NCI-H1436 treated with DMSO at 0.1 percent for 48 hours (cell line): ENCODE results near the gene SH2D3C.
"Not testable (repeated sequence)": the region's sequence is repeated elsewhere in the genome, so short reads cannot be mapped to it uniquely, and the experiment has no call there.

Experiments
- DNase-seq: peaks from one replicate; lab custom pipeline; 2025; lab: John Stamatoyannopoulos, UW

SH2D3C gene

GRCh38 chr9:127783111-127784008, 4.9 kb upstream of the SH2D3C start:
- no peak for DNase-seq

DNA sequence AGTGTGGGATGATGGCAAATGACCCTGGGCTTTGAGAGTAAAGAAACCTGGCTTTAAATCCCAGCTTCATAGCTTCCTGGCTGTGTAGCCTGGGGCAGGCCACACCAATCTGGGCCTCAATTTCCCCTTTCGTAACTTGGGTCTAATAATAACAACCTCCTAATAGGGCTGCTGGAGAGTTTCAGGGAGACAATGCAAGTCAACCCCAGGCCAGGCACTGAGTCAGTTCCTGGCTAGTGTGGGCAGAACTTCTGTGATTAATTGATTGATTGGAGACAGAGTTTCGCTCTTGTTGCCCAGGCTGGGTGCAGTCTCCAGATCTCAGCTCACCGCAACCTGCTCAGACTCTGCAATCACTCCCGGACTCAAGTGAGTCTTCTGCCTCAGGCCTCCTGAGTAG, 3.3 kb upstream of the SH2D3C start:
- DNase-seq = no peak

GRCh38 chr9:127780909-127781308, 2.4 kb upstream of the SH2D3C start:
- not testable (repeated sequence) for DNase-seq

- no peak for DNase-seq
Observed at GRCh38 chr9:127780126-127780885, 1.8 kb upstream of the SH2D3C start.

DNA sequence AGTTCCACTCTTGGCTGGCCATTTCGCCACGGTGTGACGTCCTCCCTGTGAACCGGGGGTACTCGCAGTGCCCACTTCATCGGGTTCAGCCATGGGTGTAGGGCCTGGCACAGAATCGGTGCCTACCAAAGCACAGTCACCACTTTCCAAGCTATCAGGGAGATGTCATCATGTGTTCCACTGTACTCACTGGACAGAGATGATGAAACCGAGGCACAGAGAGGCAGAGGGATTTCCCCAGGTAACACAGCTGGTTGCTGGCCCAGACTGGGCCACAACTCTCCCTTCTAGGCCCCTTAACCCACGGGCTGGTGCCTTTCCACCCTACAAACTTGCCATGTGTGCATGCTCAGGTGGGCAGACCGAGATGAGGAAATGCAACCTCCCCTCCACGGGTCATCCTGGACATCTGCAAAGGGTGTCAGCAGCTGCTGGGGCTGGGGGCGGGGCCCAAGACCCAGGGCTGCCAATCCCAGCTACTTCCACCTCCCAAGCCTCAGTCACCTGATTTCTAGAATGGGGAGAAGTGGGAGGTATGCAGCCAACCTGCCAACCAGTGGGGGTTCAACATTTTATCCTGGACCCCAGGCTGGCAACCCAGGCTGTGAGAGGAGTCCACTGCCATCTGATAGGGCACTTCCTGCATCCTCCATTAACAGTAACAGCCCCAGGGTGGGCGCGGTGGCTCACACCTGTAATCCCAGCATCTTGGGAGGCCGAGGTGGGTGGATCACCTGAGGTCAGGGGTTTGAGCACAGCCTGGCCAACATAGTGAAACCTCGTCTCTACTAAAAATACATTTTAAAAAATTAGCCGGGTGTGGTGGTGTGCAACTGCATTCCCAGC, 893 bp upstream of the SH2D3C start:
- no peak for DNase-seq

- no peak for DNase-seq
Observed at GRCh38 chr9:127777368-127777980, 992 bp downstream of the SH2D3C start.

DNA sequence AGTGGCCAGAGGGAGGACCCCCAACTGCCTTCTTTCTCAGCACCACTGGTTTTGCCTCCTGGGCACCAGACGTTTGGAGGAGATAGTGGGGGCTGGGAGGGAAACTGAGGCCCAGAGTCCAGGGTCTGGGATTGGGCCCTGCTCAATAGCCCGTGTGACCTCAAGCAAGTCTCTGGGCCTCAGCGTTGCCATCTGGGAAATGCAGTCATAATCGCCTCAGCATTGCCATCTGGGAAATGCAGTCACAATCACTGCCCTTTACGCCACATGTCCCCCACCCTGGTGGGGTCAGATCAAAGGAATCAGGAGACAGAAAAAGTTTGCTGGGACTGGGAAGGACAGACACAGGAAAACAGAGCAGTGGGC, 1.6 kb downstream of the SH2D3C start:
- DNase-seq = no peak

GRCh38 chr9:127776195-127776923, 2.1 kb downstream of the SH2D3C start:
- DNase-seq = no peak

GRCh38 chr9:127773981-127774380, 4.5 kb downstream of the SH2D3C start:
- no peak for DNase-seq

GRCh38 chr9:127773272-127773671, 5.2 kb downstream of the SH2D3C start:
- DNase-seq = no peak

- no peak for DNase-seq
Observed at GRCh38 chr9:127772603-127773002, 5.9 kb downstream of the SH2D3C start.

DNA sequence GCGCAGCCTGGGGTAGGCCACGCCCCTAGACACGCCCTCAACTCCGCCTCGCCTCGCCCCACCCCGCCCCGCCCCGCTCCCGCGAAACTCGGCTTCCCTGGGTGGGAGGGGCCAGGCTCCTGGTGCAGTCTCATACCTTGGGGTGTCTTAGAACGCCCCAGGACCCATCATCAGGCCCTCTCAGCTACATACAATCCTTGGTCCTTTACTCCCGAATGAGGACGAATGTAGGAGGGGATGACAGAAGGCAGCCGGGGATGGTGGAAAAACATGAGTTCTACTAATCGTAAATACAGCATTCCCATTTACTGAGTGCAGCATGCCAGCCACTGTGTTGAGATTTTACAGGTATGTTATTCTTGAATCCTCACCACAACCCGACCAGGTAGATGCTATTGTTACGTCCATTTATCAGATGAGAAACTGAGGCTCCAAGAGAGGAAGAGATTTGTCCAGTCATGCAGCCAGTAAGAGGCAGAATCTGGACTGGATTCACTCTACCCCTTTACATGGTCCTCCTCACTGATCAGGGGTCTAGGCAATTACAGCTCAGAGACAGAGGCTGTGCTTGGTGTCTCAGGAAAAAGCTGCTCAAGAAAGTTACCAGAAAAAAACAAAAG, 6.8 kb downstream of the SH2D3C start:
- DNase-seq = no peak

DNA sequence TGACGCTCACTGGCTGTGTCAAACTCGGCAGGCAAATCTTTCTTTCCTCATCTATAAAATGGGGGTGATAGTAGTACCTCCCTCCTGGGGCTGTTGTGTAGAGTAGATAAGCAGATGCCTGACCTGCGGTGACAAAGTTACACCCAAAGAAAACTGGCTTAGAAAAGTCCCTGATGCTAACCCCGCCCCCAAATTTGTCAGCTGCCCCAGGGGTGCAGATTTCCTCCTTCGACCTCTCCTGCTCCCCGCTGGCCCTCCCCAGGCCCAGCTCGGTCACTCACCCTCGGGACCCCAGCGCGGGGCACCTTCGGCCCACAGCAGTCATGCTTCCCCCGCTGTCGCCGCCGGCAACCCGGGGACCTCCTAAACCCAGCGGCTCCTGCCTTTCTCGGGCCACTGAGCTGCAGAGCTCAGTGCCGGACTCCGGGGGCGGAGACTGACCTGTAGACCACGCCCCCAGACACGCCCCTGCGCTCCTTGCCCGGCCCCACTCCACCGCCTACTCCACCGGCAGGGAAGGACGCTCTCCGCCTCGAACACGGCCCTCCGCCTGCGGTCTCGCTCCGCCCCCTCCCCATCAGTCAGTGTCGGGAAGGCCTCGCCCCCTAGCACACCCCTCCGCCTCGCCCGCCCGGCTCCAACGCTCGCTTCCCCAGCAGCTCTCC, 7.4 kb downstream of the SH2D3C start:
- peak; percentile 90 for DNase-seq

DNA sequence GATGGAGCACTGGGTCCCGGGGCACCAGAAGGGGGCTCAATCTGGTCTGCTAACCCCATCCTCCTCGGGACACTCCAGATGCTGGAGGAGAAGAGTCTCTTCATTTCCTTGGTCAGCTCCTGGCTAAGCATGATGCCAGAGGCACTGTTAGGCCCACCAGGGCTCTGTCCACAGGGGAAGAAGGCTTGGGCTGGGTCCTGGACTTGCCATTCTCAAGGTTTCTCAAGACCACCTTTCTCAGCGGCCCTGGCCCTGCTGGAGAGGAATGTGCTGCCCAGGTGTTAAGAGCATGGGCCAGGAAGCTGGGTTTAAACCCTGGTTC, 7.9 kb downstream of the SH2D3C start:
- DNase-seq = no peak

- no peak for DNase-seq
Observed at GRCh38 chr9:127769929-127770582, 8.4 kb downstream of the SH2D3C start.

DNA sequence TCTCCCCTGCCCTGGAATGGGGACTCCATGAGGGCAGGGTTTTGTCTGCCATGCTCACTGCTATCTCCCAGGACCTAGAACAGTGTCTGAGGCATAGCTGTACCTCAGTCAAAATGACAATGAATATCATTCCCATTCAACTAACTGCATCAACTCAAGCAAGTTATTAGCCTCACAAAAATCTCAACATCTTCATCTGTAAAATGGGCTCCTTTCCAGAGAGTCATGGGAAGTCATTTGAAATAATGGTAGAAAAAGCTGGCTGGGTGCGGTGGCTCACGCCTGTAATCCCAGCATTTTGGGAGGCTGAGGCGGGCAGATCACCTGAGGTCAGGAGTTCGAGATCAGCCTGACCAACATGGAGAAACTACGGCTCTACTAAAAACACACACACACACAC, 9.4 kb downstream of the SH2D3C start:
- no peak for DNase-seq

DNA sequence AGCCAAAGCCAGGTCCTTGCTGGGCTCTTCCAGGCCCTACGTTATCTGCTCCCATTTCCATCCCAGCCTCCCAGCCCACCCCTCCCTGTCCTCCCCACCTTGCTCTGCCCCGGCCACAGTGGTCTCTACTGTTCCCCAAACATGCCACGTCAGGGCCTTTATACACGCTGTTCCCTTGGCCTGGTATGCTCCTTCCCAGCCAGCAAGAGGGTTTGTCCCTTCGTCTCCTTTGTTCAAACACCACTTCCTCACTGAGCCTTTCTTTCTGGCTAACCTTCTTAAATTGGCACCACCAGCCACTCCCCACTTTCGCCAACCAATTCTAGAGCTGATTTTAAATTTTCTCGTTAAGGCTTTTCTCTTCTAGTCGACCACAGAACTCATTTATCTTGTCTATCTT, 9.8 kb downstream of the SH2D3C start:
- no peak for DNase-seq

- no peak for DNase-seq
Observed at GRCh38 chr9:127767909-127768331, 10.5 kb downstream of the SH2D3C start.

DNA sequence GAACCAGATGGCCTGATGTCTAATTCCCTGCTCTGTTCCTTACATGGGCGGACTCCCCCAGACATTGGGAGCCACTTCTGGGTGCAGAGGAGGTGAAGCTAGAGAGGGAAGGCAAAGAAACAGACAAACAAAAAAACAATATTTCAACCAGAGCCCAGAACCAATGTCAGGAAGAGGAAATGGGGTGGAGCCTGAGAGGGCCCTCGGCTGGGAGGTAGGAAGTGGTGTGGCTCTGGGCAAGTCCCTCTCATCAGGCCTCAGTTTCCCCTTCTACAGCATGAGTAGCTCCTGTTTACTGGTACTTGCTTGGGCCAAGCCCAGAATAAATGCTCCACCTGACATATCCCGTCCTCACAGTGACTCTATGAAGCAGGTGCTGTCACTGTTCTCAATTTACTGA, 11.1 kb downstream of the SH2D3C start:
- no peak for DNase-seq

DNA sequence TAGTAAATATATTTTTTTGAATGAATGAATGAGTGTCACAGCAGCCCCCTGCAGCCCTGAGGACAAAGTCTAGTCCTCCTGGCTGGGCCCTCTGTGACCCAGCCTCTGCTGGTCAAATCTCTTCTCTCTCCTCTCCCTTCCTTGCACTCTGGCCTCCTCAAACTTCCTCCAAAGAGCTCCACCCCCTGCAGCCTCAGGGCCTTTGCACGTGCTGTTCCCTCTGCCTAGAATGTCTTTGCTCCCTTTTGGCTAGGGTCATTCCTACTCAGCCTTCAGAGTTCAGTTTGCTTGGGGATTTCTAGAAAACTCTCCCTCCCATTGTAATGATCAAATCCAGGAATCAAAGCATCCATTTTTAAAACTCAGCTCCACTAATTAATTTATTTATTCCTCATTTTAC, 13.0 kb downstream of the SH2D3C start:
- DNase-seq = no peak
